ENCODE data around the gene KARS1.
"Not testable (repeated sequence)": the region's sequence is repeated elsewhere in the genome, so short reads cannot be mapped to it uniquely, and the experiment has no call there.

The KARS1 gene

DNA sequence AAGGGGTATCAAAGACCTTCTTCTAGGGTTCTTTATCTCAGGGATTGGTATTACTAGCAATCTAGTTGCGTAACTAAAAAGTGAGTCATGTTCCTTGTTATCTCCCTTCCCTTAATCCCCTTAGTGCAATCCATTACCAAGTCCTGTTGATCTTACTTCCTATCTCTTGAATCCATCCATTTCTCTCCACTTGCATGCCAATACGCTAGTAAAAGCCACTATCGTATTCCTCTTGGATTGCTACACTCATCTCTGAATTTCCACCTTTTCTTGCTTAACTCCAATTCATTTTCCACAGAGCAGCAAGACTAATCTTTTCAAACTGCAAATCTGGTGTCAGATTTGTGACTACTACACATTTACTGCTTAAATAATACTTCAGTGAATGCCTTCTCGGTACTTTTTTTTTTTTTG lies 22.5 kb downstream of the KARS1 start:
- no peak for DNase-seq (ENCODE audit: low read depth in 2 of 2)

GRCh38 chr16:75622761-75623605 lies 24.5 kb downstream of the KARS1 start, which contains the start of gene ADAT1:
ADAT1 (minus strand) TSS chr16:75623281; CDS start chr16:75620799, 2,482 bp downstream.
- DNase-seq (ENCODE audit: low read depth in 2 of 2) = peak; percentile 96 to 98

DNA sequence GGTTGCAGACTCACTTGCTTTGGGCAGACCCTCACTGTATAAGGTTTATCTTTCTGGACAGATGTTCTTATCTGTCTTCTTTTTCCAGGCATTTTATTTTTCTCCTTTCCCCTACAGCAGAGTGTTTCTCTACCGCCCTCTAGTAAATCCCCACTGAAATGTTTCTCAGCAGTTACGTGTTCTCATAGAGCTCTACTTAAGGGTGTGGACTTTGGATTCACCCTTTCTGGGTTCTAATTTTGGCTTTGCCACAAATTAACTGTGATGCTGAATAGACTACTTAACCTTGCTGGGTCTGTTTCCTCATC lies 26.3 kb downstream of the KARS1 start:
- DNase-seq (ENCODE audit: low read depth in 2 of 2) = no peak

GRCh38 chr16:75620326-75621169 lies 26.9 kb downstream of the KARS1 start:
- DNase-seq (ENCODE audit: low read depth in 2 of 2) = no peak

DNA sequence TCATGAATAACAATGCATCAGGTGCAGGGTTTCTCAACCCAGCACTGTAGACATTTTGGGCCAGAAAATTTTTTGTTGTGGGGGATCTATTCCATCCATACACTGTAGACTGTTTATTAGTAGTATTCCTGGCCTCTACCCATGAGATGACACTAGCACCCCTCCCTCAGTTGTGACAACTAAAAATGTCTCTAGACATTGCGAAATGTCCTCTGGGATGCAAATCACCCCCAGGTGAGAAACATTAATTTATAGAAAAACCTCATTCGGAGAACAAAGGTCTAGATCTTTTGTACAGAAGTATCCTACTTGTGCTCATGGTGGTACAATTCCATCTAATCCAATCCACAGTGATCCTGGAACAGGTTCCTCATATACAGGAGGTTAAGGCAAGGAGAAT lies 28.7 kb downstream of the KARS1 start:
- no peak for DNase-seq (ENCODE audit: low read depth in 2 of 2)

DNA sequence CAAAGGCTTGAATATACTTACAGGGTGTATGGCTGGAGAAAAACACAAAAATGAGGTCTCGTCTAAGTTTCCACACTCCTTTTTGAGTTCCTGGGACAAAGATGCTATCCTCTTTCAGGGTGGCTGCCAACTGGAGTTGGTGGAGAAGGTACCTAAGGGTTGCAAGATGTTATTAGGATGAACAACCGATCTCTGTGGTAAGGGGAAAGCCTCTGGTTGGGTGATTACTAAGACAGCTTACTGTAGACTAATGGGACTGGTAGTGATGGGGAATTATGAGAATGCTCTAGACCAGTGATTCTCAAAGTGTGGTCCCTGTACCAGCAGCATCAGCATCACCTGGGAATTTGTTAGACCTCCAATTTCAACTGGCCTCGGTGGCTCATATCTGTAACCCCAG lies 30.3 kb downstream of the KARS1 start:
- DNase-seq (ENCODE audit: low read depth in 2 of 2) = no peak

- DNase-seq (ENCODE audit: low read depth in 2 of 2) = no peak
Observed at GRCh38 chr16:75616521-75617010, 30.9 kb downstream of the KARS1 start.

- DNase-seq (ENCODE audit: low read depth in 2 of 2) = no peak
Observed at GRCh38 chr16:75615619-75616018, 31.8 kb downstream of the KARS1 start.

GRCh38 chr16:75614066-75614897 lies 33.2 kb downstream of the KARS1 start:
- DNase-seq (ENCODE audit: low read depth in 2 of 2) = no peak

- DNase-seq (ENCODE audit: low read depth in 2 of 2) = no peak
Observed at GRCh38 chr16:75606507-75606906, 41.0 kb downstream of the KARS1 start.

- no peak for DNase-seq (ENCODE audit: low read depth in 2 of 2)
Observed at GRCh38 chr16:75603241-75603640, 44.2 kb downstream of the KARS1 start.

- DNase-seq (ENCODE audit: low read depth in 2 of 2) = no peak
Observed at GRCh38 chr16:75599452-75600277, 47.8 kb downstream of the KARS1 start.

DNA sequence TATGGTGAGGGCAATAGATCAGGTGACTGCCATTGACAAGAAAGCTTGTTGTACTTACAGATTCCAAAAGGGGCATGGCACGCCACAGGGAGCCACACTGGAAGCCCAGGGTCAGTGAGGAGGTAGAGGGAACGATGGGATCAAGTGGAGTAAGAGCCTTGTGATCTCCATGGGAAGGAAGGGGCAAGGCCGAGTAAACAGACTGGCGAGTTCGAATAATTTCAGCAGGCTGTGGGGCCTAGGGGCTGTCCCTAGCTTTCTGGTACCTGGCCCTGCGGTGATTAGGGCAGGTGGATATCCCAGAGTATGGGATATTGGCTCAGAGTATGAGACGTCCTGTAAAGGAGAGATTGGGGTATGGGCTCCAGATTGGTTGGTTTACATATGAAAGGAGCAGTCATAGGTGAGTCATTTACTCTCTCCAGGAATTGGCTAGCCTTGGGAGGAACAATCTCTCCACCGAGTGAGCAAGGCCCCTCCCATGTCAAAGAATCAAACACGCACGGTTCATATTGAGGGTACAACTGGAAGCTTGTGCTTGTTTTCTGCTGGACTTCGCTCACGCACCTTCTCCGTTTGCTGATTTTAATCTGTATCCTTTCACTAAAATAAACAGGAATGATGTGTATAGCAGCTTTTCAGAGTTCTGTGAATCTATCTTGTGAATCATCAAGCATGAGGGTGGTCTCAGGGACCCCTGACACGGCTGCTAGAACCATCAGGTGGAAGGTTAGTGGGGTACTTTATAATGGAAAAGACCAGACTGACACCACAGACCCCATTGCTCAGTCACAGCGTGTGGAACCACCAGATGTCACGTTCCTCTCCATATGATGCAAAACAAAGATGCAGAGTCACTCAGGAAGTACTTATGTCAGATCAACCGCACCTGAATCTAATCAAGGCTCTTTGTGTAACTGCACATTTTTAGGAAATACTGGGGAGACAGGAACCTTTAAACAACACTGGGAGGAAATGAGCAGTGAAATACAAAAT lies 53.3 kb downstream of the KARS1 start:
- DNase-seq (ENCODE audit: low read depth in 2 of 2) = no peak

DNA sequence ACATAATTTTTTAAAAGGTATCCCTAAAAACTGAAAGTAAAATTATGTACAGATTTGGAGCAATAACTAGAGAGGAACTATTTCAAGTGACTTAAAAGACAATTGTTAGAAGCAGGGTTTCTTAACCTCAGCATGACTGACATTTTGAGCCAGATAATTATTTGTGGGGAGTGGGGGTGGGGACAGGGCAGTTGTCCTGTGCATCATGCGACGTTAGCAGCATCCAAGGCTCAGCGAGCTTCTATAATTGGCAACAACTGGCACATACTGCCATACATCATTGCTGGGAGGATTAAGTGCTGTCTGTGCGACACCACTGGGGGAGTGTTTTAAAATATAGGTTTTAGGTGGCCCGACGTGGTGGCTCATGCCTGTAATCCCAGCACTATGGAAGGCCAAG lies 54.2 kb downstream of the KARS1 start:
- no peak for DNase-seq (ENCODE audit: low read depth in 2 of 2)

- DNase-seq (ENCODE audit: low read depth in 2 of 2) = not testable (repeated sequence)
Observed at GRCh38 chr16:75591927-75592326, 55.5 kb downstream of the KARS1 start.

GRCh38 chr16:75590920-75591843 lies 56.3 kb downstream of the KARS1 start:
- no peak for DNase-seq (ENCODE audit: low read depth in 2 of 2)

- DNase-seq (ENCODE audit: low read depth in 2 of 2) = no peak
Observed at GRCh38 chr16:75589306-75589705, 58.2 kb downstream of the KARS1 start.

GRCh38 chr16:75588716-75589115 lies 58.7 kb downstream of the KARS1 start:
- no peak for DNase-seq (ENCODE audit: low read depth in 2 of 2)

- DNase-seq (ENCODE audit: low read depth in 2 of 2) = no peak
Observed at GRCh38 chr16:75584108-75584507, 63.4 kb downstream of the KARS1 start.
